GM12892 (cell line): ENCODE data around the gene TNFAIP3.
A peak's percentile ranks its signal among the peaks of the same experiment; 100 is the strongest.
"Not testable (repeated sequence)": the region's sequence is repeated elsewhere in the genome, so short reads cannot be mapped to it uniquely, and the experiment has no call there.

ENCODE experiments used
- DNase-seq: peaks from one replicate; pipeline ENCODE4 v3.0.0; 2011; ENCODE audit not compliant: insufficient read length
- FAIRE-seq: peaks from 2 replicates; lab custom pipeline; 2011; peaks lifted over from hg19 to GRCh38; lab: Jason Lieb, UNC
- POLR2A ChIP-seq: IDR thresholded peaks from 2 replicates; pipeline ENCODE4 v1.6.1; 2011; ENCODE audit warnings: low read depth, low read length, control low read depth
- POLR2AphosphoS5 ChIP-seq: IDR thresholded peaks from 2 replicates; pipeline ENCODE4 v1.6.1; 2011; ENCODE audit warnings: low read depth, low read length, control low read depth
- TAF1 ChIP-seq: IDR thresholded peaks from 2 replicates; pipeline ENCODE4 v1.6.1; 2011; ENCODE audit warnings: low read depth, mild to moderate bottlenecking, control low read depth, low read length, borderline replicate concordance

TNFAIP3 gene

GRCh38 chr6:137827977-137828810 lies 38.9 kb upstream of the TNFAIP3 start:
- TF ChIP-seq TAF1 (no peak), POLR2AphosphoS5 (0 out of 2 replicates have a peak, but pooled peaks have one; percentile 29), POLR2A (0 out of 2 replicates have a peak, but pooled peaks have one; percentile 14)
- DNase-seq (no peak), FAIRE-seq (peak; percentile 82)

- peak; percentile 87 for FAIRE-seq
- DNase-seq = no peak
- TF ChIP-seq TAF1 (no peak), POLR2AphosphoS5 (no peak), POLR2A (no peak)
Observed at GRCh38 chr6:137829641-137830083, 37.4 kb upstream of the TNFAIP3 start.

- TF ChIP-seq TAF1 (no peak), POLR2A (no peak), POLR2AphosphoS5 (no peak)
- no peak for FAIRE-seq
- no peak for DNase-seq
Observed at GRCh38 chr6:137830511-137830911, 36.5 kb upstream of the TNFAIP3 start.

GRCh38 chr6:137832110-137832509 lies 34.9 kb upstream of the TNFAIP3 start:
- DNase-seq (no peak), FAIRE-seq (peak; percentile 46)

GRCh38 chr6:137834508-137834907 lies 32.6 kb upstream of the TNFAIP3 start:
- TF ChIP-seq POLR2A (no peak), TAF1 (no peak), POLR2AphosphoS5 (no peak)
- DNase-seq = no peak
- no peak for FAIRE-seq

More at GRCh38 chr6:137832110-137832509, 34.9 kb upstream of the TNFAIP3 start:
- no peak for TF ChIP-seq POLR2AphosphoS5
- TF ChIP-seq TAF1 = no peak
- TF ChIP-seq POLR2A = no peak

GRCh38 chr6:137836788-137837187 lies 30.3 kb upstream of the TNFAIP3 start:
- no peak for FAIRE-seq
- no peak for DNase-seq

GRCh38 chr6:137838090-137838489 lies 29.0 kb upstream of the TNFAIP3 start:
- not testable (repeated sequence) for FAIRE-seq, DNase-seq

More at GRCh38 chr6:137836788-137837187, 30.3 kb upstream of the TNFAIP3 start:
- TF ChIP-seq TAF1 (no peak), POLR2AphosphoS5 (no peak), POLR2A (no peak)

- not testable (repeated sequence) for DNase-seq, FAIRE-seq
Observed at GRCh38 chr6:137838597-137838996, 28.5 kb upstream of the TNFAIP3 start.

- no peak for DNase-seq
- no peak for TF ChIP-seq TAF1
- TF ChIP-seq POLR2A = no peak
- no peak for TF ChIP-seq POLR2AphosphoS5
- FAIRE-seq = no peak
Observed at GRCh38 chr6:137839076-137839475, 28.0 kb upstream of the TNFAIP3 start.

GRCh38 chr6:137840252-137840651 lies 26.8 kb upstream of the TNFAIP3 start:
- no peak for DNase-seq
- no peak for TF ChIP-seq POLR2AphosphoS5
- no peak for TF ChIP-seq TAF1
- no peak for TF ChIP-seq POLR2A
- FAIRE-seq = no peak

- DNase-seq (no peak), FAIRE-seq (no peak)
- TF ChIP-seq POLR2AphosphoS5 (no peak), TAF1 (no peak), POLR2A (no peak)
Observed at GRCh38 chr6:137843211-137843610, 23.8 kb upstream of the TNFAIP3 start.

- FAIRE-seq, DNase-seq: not testable (repeated sequence)
Observed at GRCh38 chr6:137844327-137844726, 22.7 kb upstream of the TNFAIP3 start.

GRCh38 chr6:137844773-137845172 lies 22.3 kb upstream of the TNFAIP3 start:
- DNase-seq, FAIRE-seq: not testable (repeated sequence)

GRCh38 chr6:137845460-137845859 lies 21.6 kb upstream of the TNFAIP3 start:
- TF ChIP-seq POLR2AphosphoS5 (no peak), TAF1 (no peak), POLR2A (no peak)
- DNase-seq = no peak
- FAIRE-seq = no peak
